ENCODE measurements around the gene GAS6.

GRCh38 chr13:113822956-113823744 lies 40.7 kb downstream of the GAS6 start:
- no peak for TF ChIP-seq POLR2A (IDR thresholded peaks at IDR 0.05)
- TF ChIP-seq, protein P1, sequence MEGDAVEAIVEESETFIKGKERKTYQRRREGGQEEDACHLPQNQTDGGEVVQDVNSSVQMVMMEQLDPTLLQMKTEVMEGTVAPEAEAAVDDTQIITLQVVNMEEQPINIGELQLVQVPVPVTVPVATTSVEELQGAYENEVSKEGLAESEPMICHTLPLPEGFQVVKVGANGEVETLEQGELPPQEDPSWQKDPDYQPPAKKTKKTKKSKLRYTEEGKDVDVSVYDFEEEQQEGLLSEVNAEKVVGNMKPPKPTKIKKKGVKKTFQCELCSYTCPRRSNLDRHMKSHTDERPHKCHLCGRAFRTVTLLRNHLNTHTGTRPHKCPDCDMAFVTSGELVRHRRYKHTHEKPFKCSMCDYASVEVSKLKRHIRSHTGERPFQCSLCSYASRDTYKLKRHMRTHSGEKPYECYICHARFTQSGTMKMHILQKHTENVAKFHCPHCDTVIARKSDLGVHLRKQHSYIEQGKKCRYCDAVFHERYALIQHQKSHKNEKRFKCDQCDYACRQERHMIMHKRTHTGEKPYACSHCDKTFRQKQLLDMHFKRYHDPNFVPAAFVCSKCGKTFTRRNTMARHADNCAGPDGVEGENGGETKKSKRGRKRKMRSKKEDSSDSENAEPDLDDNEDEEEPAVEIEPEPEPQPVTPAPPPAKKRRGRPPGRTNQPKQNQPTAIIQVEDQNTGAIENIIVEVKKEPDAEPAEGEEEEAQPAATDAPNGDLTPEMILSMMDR (IDR thresholded peaks at IDR 0.05), result no peak

All from upper lobe of left lung (tissue), 4 donors.